Activated CD8-positive, alpha-beta T cell treated with anti-CD3 and anti-CD28 coated beads, Interleukin-2, amount 10 ng/mL, durations not matched to agents 7 days and 5 days (primary cell): Measurements from ENCODE around the gene GSS. TPM values are rescaled to one million over a fixed set of nuclear protein-coding genes. Genes with fewer than 3 reads are reported as not detected.

ENCODE experiments used
- ATAC-seq: fragments of 150-1000 bp; cut with Tn5 transposase; one replicate; pipeline ENCODE4 v1.10.0; 2021; ENCODE audit warnings: moderate library complexity
- CTCF ChIA-PET: fragments of 350-600 bp; sonication (Branson Sonifier 250); formaldehyde crosslinking; loops from one replicate; lab custom pipeline; 2021; ENCODE audit warnings: antibody characterized with exemption; lab: Charles Lee
- POLR2A ChIA-PET: fragments of 350-600 bp; sonication (Branson Sonifier 250); formaldehyde crosslinking; loops from one replicate; lab custom pipeline; 2021; ENCODE audit warnings: antibody characterized with exemption; lab: Charles Lee
- DNase-seq: peaks from one replicate; pipeline ENCODE4 v3.0.0-alpha.2; 2020
- H3K27ac Mint-ChIP-seq: one replicate; pipeline ENCODE4 v1.8.0; 2021; ENCODE audit warnings: mild to moderate bottlenecking, mixed read lengths
- H3K27me3 Mint-ChIP-seq: one replicate; pipeline ENCODE4 v1.8.0; 2021; ENCODE audit warnings: low read depth, mixed read lengths
- H3K36me3 Mint-ChIP-seq: one replicate; pipeline ENCODE4 v1.8.0; 2021; ENCODE audit warnings: low read depth, mixed read lengths
- H3K4me1 Mint-ChIP-seq: one replicate; pipeline ENCODE4 v1.8.0; 2021; ENCODE audit warnings: low read depth, mixed read lengths
- H3K4me3 Mint-ChIP-seq: one replicate; pipeline ENCODE4 v1.8.0; 2021; ENCODE audit warnings: mild to moderate bottlenecking, mixed read lengths
- H3K9me3 Mint-ChIP-seq: one replicate; pipeline ENCODE4 v1.8.0; 2022; ENCODE audit warnings: mixed read lengths; ENCODE audit not compliant: insufficient read depth
- total RNA-seq, 2 experiments: library from RNA; stranded (reverse); gene quantifications; one replicate each; pipeline ENCODE4 v1.2.3, GENCODE V29; 2021

The GSS gene
- total RNA-seq, 2 experiments from 2014 or later, result 55.1 to 55.6 TPM

DNA sequence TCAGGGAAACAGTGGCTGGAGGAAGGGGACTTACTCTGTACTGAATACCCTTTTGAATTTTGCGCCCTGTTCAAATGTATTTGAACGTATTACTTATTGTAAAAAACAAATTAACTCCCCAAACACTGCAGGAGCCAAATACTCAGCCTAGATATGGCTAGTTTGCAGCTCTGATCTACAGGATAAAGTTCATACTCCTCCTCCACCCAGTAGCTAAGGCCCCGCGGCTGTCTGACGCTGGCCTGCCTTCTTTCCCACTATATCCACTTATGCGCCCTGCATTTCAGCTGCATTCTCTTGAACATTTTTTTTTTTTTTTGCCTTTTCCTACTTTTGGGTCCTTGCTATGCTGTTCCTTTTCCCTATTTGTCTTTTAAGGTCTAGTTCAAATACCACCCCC is 6.5 kb downstream of the GSS start:
- no peak overlapping the region for H3K27ac Mint-ChIP-seq
- ChIA-PET CTCF (interaction anchor here (6.9 kb wide), 1 partner anchor 74 kb away, joined by 32 read pairs; the partner anchor contains the start of genes ACSS2 and GGT7), POLR2A (interaction anchor here (0.6 kb wide), 1 partner anchor 46 kb away, joined by 5 read pairs; no protein-coding TSS in a partner anchor)
- H3K36me3 Mint-ChIP-seq, result peaks cover 35% of the 10 kb centered on the region
- DNase-seq (no peak), ATAC-seq (no peak)
- H3K4me1 Mint-ChIP-seq, result peaks cover 8% of the 10 kb centered on the region
- H3K4me3 Mint-ChIP-seq, result no peak overlapping the region
- H3K27me3 Mint-ChIP-seq, result no peaks in the 10 kb centered on the region
- H3K9me3 Mint-ChIP-seq, result no peaks in the 10 kb centered on the region

DNA sequence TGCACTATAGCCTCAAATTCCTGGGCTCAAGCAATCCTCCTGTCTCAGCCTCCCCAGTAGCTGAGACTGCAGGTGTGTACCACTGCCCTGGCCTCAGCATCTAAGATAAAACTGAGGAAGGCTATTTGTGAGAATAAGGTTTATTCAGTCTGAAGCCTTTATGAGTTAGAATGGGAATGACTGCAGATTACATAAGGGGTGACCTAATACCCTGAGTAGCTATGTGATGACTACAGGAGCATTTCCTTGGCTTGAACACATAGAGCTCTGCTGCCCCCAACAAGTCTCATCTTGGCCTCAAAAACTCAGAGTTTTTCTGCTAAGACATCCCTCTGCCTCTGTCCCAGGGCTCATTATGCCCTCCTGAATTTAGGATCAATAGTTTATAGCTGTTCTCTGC is 7.6 kb downstream of the GSS start:
- Mint-ChIP-seq H3K4me1 (peaks cover 2% of the 10 kb centered on the region), H3K27ac (no peak overlapping the region), H3K36me3 (peaks cover 39% of the 10 kb centered on the region), H3K4me3 (no peak overlapping the region), H3K27me3 (no peaks in the 10 kb centered on the region), H3K9me3 (no peaks in the 10 kb centered on the region)
- POLR2A ChIA-PET, result no interaction called here
- ATAC-seq (no peak), DNase-seq (no peak)
- CTCF ChIA-PET, result interaction anchor here (6.9 kb wide), 1 partner anchor 73 kb away, joined by 32 read pairs; the partner anchor contains the start of genes ACSS2 and GGT7

DNA sequence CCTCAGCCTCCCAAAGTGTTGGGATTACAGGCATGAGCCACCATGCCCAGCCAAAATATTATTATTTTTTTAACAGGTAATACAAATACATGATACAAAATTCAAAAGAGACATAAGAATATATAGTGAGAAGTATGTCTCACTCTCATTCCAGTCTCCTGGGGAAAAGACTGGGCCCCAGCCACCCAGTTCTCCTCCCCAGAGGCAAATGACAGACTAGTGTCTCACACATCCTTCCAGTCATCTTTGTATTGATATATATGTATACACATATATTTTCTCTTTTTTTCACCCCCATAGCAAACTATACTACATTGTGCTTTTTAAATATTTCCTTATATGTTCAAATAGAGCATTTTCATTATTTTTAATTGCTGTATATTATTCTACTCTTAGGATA is 8.3 kb downstream of the GSS start:
- H3K4me3 Mint-ChIP-seq, result no peak overlapping the region
- DNase-seq, result no peak
- no peaks in the 10 kb centered on the region for H3K4me1 Mint-ChIP-seq
- H3K27me3 Mint-ChIP-seq, result no peaks in the 10 kb centered on the region
- POLR2A ChIA-PET, result no interaction called here
- no peak overlapping the region for H3K27ac Mint-ChIP-seq
- no peak for ATAC-seq
- peaks cover 43% of the 10 kb centered on the region for H3K36me3 Mint-ChIP-seq
- CTCF ChIA-PET, result interaction anchor here (6.9 kb wide), 1 partner anchor 72 kb away, joined by 32 read pairs; the partner anchor contains the start of genes ACSS2 and GGT7
- no peaks in the 10 kb centered on the region for H3K9me3 Mint-ChIP-seq

DNA sequence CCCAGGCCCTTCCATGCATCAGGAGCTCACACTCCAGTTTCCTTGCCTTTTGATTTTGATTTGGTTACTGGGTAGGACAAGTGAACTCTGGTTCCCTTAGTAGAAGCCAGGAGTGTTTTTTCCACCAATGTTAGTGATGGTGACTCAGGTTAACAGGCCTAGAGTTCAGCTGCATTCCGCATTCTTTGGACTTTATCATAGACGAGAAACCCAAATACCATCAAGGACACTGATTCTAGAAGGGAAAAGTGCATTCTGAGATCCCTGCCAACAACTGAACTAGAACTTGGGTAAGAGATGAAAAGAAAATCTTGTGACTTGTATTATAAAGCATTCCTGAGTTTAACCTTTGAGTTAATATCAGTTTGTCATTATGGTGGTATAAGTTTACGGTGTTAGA is 8.9 kb downstream of the GSS start:
- ATAC-seq, result no peak
- no peak for DNase-seq
- Mint-ChIP-seq H3K4me3 (no peak overlapping the region), H3K4me1 (no peaks in the 10 kb centered on the region), H3K9me3 (no peaks in the 10 kb centered on the region), H3K27ac (no peak overlapping the region), H3K36me3 (peaks cover 43% of the 10 kb centered on the region), H3K27me3 (no peaks in the 10 kb centered on the region)
- ChIA-PET CTCF (interaction anchor here (1.1 to 1.2 kb wide), 2 partner anchors 9 to 74 kb away, joined by 3 read pairs; partner anchors contain the start of genes GGT7, GSS and MYH7B), POLR2A (no interaction called here)

DNA sequence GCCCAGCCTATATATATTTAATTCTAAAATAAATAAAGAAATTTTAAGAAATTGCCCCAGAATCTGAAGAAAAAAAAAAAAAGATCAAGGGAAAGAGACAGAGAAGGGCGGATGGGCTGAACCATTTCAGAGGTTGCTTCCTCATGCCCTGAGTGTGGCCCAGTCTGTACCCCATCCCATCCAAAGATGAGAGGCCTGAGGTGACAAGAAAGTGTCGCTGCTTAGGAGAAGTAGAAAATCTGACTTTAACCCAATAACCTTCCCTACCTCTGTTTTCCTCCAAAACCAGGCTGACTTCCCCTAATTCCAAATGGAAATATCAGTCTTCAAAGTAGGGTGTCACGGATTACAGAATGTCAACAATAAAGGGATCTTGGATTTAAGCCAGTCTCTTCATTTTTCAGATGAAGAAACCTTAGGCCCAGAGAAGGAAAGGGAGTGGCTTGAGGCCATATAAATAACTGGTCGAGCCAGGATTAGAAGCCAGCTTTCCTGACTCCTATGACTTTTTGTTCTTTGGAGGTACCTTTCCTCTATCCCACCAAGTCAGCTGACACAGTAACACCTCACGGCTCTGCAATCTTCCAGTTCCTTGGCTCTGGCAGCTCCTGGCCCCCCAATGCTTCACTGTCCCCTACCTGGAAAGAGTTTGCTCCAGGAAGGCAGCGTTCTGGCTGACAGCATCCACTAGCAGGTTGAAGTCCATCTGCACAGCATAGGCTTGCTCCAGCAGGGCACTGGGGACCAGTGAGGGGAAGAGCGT is 10.1 kb downstream of the GSS start:
- Mint-ChIP-seq H3K4me1 (no peaks in the 10 kb centered on the region), H3K27ac (no peak overlapping the region), H3K27me3 (no peaks in the 10 kb centered on the region), H3K9me3 (no peaks in the 10 kb centered on the region), H3K36me3 (peaks cover 47% of the 10 kb centered on the region), H3K4me3 (no peak overlapping the region)
- DNase-seq (no peak), ATAC-seq (no peak)
- ChIA-PET CTCF (interaction anchor here (1.1 to 1.2 kb wide), 2 partner anchors 10 to 73 kb away, joined by 3 read pairs; partner anchors contain the start of genes GGT7, GSS and MYH7B), POLR2A (no interaction called here)

DNA sequence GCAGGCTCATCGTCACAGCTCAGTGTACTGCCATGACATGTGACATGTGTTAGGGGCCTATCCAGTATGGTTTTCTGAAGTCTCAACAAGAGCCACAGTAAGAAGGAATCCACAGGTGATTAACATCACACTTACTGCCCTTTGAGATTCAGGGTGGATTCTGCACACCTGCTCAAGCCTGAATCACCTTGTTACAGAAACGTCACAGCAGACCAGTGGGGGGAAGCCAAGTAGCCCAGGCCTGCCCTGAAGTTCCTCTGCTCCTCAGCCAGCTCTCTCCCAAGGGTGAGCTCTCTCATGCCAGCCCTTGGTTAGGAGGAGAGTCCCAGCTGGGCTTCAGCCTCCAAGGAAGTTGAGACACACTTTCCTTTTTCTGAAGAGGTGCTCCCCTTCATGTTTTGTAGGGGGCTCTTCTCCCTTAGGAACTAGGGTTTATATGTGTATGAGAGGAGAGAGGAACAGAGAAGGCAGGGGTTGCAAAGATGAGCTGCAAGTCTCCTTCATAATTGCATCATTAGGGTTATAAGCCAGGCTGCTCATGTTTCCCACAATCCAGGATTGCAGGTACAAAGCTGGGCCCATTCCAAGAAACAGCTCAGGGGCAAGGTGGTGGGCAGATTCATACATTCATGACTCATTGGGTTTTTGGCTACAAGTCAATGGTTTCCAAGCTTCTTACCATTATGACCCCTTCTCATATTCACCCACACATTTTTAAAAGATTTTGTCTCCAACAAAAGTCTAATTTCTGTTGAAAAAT is 11.6 kb downstream of the GSS start:
- no peak for DNase-seq
- Mint-ChIP-seq H3K4me1 (no peaks in the 10 kb centered on the region), H3K36me3 (peaks cover 43% of the 10 kb centered on the region), H3K27ac (no peak overlapping the region), H3K9me3 (no peaks in the 10 kb centered on the region), H3K4me3 (no peak overlapping the region), H3K27me3 (no peaks in the 10 kb centered on the region)
- ChIA-PET CTCF (interaction anchor here (1.0 to 1.5 kb wide), 2 partner anchors 11 to 70 kb away, joined by 3 read pairs; partner anchors contain the start of genes GSS and MYH7B), POLR2A (interaction anchor here (1.0 kb wide), 1 partner anchor 70 kb away, joined by 4 read pairs; no protein-coding TSS in a partner anchor)
- no peak for ATAC-seq

DNA sequence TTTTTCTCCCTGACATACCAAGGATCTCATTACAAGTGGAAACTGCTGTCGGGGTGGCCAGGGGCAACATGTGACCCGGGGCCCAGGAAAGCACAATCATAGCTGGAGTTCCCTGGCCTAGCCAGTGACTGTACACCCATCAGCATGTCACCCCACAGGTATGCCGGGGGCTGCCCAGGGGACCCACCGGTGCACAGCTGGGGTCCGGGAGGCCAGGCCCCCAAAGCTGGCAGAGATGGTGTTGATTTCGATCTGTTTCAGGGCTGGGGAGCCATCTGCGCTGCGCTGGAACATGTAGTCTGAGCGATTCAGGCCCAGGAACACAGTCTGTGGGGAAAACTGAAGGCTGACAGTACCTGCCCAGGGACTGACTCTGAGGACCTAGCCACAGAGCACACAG is 13.3 kb downstream of the GSS start:
- CTCF ChIA-PET, result interaction anchor here (1.3 kb wide), 1 partner anchor 10 kb away, joined by 4 read pairs; no protein-coding TSS in a partner anchor
- Mint-ChIP-seq H3K36me3 (peaks cover 49% of the 10 kb centered on the region), H3K9me3 (no peaks in the 10 kb centered on the region), H3K27ac (no peak overlapping the region), H3K4me3 (no peak overlapping the region), H3K27me3 (no peaks in the 10 kb centered on the region), H3K4me1 (no peaks in the 10 kb centered on the region)
- POLR2A ChIA-PET, result no interaction called here
- no peak for ATAC-seq
- DNase-seq, result no peak

DNA sequence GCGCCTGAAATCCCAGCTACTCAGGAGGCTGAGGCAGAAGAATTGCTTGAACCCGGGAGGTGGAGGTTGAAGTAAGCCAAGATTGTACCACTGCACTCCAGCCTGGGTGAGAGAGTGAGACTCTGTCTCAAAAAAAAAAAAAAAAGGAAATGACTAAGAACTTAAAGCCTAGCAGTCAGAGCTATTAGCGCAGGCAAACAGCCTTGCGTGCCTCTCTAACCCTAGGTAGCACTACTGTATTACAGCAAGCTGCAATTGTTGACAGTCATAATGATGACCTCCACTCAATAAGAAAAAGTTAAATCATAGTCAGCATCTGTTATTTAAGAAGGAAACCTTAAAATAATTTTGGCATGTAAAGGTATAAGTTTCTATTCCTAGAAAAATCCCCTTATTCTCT is 14.4 kb downstream of the GSS start:
- no peaks in the 10 kb centered on the region for H3K4me1 Mint-ChIP-seq
- H3K27me3 Mint-ChIP-seq, result no peaks in the 10 kb centered on the region
- H3K27ac Mint-ChIP-seq, result no peak overlapping the region
- no peak overlapping the region for H3K4me3 Mint-ChIP-seq
- POLR2A ChIA-PET, result interaction anchor here (1.3 kb wide), 1 partner anchor 12 kb away, joined by 3 read pairs; no protein-coding TSS in a partner anchor
- H3K36me3 Mint-ChIP-seq, result peaks cover 50% of the 10 kb centered on the region
- CTCF ChIA-PET, result interaction anchor here (0.6 to 2.0 kb wide), 4 partner anchors 9 to 68 kb away, joined by 3 to 10 read pairs (median 5); partner anchors contain the start of genes ACSS2 and GGT7
- DNase-seq (no peak), ATAC-seq (no peak)
- H3K9me3 Mint-ChIP-seq, result no peaks in the 10 kb centered on the region

DNA sequence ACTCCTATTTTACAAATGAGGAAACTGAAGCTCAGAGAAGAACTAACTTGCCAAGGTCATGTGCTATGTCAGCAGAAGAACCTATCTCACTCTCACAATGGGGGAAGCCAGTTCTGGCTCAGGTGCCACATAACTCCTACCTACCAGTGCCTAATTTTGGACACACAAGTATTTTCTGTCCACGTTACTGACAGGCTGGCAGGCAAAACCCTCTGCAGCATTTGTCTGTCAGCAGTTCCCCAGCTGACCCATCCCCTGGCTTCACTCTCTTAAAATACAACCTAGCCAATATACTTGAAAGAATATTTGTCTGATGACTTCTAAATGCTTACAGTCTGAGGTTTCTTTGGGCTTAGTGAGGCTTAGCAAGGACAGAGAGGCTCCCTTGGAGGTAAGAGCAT is 15.5 kb downstream of the GSS start:
- ChIA-PET POLR2A (no interaction called here), CTCF (interaction anchor here (2.0 kb wide), 1 partner anchor 67 kb away, joined by 10 read pairs; the partner anchor contains the start of gene GGT7)
- Mint-ChIP-seq H3K27me3 (no peaks in the 10 kb centered on the region), H3K4me3 (no peak overlapping the region), H3K36me3 (peaks cover 46% of the 10 kb centered on the region), H3K4me1 (no peaks in the 10 kb centered on the region), H3K9me3 (no peaks in the 10 kb centered on the region), H3K27ac (no peak overlapping the region)
- no peak for DNase-seq
- ATAC-seq, result no peak

DNA sequence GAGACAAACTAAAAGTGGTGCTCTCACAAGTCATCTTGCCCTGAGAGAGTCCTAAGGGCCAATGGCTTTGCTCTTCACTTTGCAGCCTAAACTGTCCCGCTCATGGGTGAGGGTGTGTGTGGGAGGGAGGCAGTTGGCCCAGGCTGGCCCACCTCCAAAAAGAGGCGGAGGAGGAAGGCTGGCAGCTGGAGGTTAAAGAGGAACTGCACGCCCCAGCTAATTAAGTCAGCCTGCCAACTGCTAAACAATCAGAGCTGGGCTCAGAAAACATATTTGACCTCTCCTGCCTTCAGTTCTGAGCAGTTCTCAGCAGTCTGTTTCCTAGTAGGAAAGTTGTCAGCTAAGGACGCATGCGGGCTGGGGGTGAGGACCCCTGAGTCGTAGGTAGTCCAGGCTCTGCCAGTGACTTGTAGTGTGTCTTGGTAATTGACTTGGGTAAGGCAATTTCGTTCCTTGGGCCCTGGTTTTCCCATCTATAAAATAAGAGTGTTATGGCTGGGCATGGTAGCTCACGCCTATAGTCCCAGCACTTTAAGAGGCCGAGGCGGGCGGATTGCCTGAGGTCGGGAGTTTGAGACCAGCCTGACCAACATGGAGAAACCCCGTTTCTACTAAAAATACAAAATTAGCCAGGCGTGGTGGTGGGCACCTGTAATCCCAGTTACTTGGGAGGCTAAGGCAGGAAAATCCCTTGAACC is 17.0 kb downstream of the GSS start:
- POLR2A ChIA-PET, result no interaction called here
- Mint-ChIP-seq H3K4me1 (no peaks in the 10 kb centered on the region), H3K9me3 (no peaks in the 10 kb centered on the region), H3K27ac (no peak overlapping the region), H3K4me3 (no peak overlapping the region), H3K36me3 (peaks cover 48% of the 10 kb centered on the region), H3K27me3 (no peaks in the 10 kb centered on the region)
- no peak for DNase-seq
- CTCF ChIA-PET, result no interaction called here
- no peak for ATAC-seq

DNA sequence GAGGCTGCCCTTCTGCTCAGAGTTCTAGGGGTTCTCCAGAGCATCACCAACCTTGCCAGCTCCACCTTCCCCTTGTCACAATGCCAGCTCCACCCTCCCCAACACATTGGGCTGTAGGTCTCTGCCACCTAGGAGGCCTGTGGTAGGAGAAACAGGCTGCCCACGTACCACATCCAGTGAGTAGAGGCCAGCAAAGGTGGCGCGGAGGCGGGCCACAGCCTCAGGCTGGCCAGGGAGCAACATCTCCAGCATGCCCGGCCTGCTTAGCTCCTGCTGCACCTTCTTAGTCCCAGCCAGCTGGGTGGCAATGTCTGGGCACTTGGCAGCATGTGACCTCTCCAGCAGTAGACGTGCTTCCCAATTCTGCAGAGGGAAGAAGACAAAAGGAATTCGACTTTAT is 23.8 kb downstream of the GSS start:
- ATAC-seq (no peak), DNase-seq (no peak)
- Mint-ChIP-seq H3K27ac (no peak overlapping the region), H3K4me1 (peaks cover 3% of the 10 kb centered on the region), H3K27me3 (no peaks in the 10 kb centered on the region), H3K9me3 (no peaks in the 10 kb centered on the region), H3K36me3 (peaks cover 51% of the 10 kb centered on the region), H3K4me3 (no peak overlapping the region)
- ChIA-PET CTCF (interaction anchor here (0.8 to 1.8 kb wide), 2 partner anchors 9 to 10 kb away, joined by 3 to 4 read pairs; no protein-coding TSS in a partner anchor), POLR2A (interaction anchor here (0.7 kb wide), 1 partner anchor 58 kb away, joined by 3 read pairs; no protein-coding TSS in a partner anchor)
